ENCODE data around the gene NCDN.
"Not testable (repeated sequence)": the region's sequence is repeated elsewhere in the genome, so short reads cannot be mapped to it uniquely, and the experiment has no call there.

The NCDN gene

GRCh38 chr1:35571263-35571662, 13.7 kb downstream of the NCDN start:
- DNase-seq, result no peak

- DNase-seq, result no peak
Measured at GRCh38 chr1:35572296-35572695, 14.7 kb downstream of the NCDN start.

GRCh38 chr1:35573198-35574124, 15.9 kb downstream of the NCDN start, which contains the start of gene TFAP2E:
Gene TFAP2E (plus strand): TSS chr1:35573314. CDS start chr1:35573578, 264 bp downstream.
- DNase-seq, result no peak

GRCh38 chr1:35574125-35574654, 16.6 kb downstream of the NCDN start:
- no peak for DNase-seq

- DNase-seq, result no peak
Measured at GRCh38 chr1:35574655-35575415, 17.2 kb downstream of the NCDN start.

DNA sequence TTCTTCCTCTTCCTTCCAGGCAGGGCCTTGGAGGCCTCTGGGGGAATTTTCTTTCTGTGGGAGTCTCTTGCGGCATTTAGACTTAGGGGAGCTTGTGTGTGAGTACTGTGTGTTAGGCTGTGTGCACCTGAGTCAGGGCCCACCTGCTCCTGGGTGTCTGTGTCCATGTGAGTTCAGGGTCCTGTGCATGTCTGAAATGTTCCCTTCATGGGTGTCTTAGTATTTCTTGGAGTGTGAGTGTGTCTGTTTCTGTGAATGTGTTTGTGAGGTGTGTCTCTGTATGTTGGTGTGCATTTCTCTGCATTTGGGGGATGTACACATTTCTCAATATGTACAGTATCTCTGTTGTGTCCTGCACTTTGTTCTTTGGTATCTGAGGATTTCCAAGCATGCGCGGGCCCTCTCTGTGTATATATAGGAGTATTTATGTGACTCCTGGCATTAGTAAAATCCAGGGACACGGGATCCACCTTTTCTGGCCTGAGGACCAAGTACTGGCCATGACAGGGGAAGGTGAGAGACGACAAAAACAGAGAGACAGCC, 17.9 kb downstream of the NCDN start:
- no peak for DNase-seq

DNA sequence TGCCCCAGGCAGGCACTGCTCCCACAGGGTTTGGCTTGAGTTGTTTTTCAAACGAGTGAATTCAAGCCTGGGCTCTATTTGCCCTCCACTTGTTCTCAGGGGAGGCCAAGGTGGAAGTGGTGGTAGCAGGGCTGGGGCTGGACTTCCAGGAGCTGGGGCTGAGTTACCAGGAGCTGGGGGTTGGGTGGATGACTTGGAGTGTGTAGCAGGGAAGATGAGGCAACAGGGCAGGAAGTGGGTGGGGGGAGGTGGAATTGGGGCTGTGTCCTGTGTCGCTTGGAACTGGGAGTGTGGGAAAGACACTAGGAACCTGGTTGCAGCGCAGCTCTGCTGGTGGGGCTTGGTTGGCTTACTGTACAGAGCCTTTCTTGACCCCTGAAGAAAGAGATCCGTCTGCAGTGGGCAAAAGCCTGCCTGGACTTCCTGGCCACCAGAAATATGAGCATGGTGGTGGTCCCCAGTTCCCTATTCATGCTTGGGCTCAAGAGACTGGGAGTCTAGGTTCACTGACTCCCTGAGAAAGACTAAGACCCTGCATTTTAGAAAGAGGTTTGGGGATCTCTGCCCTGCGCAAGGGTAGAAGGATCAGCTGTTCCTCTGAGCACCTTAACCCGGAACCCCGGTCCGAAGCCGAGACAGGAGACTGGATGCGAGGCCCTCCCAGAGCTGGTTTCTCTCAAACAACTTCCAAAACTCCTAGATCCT, 18.6 kb downstream of the NCDN start:
- DNase-seq, result no peak

DNA sequence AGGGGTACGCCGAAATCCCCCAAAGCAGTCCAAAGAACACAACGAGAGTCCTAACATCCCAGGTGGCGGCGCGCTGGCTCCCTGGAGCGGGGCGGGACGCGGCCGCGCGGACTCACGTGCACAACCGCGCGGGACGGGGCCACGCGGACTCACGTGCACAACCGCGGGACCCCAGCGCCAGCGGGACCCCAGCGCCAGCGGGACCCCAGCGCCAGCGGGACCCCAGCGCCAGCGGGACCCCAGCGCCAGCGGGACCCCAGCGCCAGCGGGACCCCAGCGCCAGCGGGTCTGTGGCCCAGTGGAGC, 19.1 kb downstream of the NCDN start:
- DNase-seq, result not testable (repeated sequence)

DNA sequence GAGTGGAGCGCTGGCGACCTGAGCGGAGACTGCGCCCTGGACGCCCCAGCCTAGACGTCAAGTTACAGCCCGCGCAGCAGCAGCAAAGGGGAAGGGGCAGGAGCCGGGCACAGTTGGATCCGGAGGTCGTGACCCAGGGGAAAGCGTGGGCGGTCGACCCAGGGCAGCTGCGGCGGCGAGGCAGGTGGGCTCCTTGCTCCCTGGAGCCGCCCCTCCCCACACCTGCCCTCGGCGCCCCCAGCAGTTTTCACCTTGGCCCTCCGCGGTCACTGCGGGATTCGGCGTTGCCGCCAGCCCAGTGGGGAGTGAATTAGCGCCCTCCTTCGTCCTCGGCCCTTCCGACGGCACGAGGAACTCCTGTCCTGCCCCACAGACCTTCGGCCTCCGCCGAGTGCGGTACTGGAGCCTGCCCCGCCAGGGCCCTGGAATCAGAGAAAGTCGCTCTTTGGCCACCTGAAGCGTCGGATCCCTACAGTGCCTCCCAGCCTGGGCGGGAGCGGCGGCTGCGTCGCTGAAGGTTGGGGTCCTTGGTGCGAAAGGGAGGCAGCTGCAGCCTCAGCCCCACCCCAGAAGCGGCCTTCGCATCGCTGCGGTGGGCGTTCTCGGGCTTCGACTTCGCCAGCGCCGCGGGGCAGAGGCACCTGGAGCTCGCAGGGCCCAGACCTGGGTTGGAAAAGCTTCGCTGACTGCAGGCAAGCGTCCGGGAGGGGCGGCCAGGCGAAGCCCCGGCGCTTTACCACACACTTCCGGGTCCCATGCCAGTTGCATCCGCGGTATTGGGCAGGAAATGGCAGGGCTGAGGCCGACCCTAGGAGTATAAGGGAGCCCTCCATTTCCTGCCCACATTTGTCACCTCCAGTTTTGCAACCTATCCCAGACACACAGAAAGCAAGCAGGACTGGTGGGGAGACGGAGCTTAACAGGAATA, 19.7 kb downstream of the NCDN start:
- no peak for DNase-seq

- DNase-seq, result no peak
Measured at GRCh38 chr1:35580949-35581388, 23.4 kb downstream of the NCDN start.

- not testable (repeated sequence) for DNase-seq
Measured at GRCh38 chr1:35581621-35582020, 24.0 kb downstream of the NCDN start.

DNA sequence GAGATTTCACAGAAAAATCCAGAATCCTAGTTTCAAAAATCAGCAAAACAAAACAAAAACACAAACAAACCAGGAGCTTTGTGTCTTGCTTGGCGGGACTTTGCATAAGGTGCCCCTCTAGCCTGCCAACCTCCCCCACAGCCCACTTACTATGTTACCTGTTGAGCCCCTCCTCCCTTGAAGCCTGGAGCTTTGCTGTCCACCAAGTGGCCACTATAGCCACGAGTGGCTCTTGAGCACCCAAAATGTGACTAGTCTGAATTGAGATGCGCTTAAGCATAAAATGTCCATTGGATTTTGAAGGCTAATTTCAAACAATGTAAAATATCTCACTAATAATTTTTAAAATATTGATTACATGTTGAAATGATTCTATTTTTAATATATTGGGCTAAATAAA, 27.7 kb downstream of the NCDN start:
- no peak for DNase-seq

DNA sequence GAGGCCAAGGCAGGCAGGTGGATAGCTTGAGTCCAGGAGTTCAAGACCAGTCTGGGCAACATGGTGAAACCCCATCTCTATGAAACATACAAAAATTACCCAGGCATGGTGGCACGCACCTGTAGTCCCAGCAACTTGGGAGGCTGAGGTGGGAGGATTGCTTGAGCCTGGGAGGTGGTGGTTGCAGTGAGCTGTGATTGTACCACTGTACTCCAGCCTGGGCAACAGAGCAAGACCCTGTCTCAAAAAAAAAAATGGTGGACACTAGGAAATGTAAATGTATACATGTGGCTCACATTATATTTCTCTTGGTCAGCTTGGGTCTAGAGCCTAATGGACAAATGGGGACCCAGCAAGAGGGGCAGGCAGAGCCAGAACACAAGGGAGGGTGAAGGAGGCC, 28.2 kb downstream of the NCDN start:
- not testable (repeated sequence) for DNase-seq

GRCh38 chr1:35586808-35587207, 29.2 kb downstream of the NCDN start:
- DNase-seq, result no peak

DNA sequence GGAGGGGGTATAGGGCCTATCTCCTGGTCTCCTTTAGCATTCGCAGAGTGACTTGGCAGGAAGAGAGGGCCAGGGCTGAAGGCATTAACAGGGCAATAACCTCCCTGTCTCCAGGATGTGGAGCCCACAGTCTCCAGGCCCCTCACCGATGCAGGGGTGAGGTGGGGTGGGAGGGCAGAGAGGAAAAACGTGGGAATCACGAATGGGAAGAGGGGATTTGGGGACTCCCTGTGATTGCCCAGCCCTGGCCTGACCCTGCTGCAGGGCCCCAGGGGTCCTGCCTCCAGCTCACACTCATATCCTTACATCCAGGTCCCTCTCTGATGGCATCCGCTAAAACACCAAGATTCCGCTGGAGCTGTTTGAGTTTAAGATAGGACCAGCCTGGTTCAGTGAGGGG, 30.1 kb downstream of the NCDN start:
- no peak for DNase-seq

DNA sequence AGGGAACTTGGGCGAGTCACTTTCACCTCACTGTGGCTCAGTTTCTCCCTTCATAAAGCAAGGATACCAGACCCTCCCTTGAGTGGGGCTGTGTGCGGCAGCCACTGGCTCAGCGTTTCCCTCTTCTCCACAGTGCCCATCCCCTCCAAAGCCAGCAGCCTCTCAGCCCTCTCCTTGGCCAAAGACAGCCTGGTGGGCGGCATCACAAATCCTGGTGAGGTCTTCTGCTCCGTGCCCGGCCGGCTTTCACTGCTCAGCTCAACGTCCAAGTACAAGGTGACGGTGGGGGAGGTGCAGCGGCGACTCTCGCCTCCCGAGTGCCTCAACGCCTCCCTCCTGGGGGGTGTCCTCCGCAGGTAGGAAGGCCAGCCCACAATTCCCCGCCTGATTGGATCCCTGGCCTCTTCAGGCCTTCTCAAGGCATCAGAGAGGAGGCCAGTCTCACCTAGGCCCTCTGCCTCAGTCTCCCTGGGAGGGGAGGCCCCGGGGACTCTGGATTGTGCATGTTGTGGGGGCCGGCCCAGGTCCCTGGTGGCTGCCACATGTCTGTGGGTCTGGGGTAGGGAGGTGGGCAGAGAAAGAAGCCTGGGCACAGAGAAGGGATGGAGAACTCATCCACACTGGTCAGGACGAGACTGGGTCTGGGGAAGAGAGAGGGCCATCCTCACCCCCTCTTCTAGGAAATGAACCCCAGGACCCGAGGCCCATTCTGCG, 30.8 kb downstream of the NCDN start:
- DNase-seq, result no peak

GRCh38 chr1:35589516-35590427, 32.2 kb downstream of the NCDN start:
- DNase-seq, result no peak

DNA sequence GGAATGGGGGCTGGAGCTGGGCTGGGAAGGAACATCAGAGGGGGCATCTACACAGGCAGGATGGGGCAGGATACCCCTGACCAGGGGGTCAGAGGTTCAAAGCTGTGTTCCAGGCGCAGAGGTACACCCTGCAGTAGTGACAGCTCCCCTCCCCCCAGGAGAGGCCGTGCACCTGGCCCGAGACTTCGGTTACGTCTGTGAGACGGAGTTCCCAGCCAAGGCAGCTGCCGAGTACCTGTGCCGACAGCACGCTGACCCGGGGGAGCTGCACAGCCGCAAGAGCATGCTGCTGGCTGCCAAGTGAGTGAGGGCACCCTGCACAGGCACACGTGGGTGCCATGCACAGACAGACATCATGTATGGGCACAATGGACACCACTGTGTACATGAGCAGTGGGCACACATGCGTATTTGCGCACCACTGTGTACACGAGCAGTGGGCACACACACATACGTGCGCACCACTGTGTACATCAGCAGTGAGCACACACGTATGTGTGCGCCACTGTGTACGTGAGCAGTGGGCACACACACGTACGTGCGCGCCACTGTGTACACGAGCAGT, 33.0 kb downstream of the NCDN start:
- DNase-seq, result no peak

DNA sequence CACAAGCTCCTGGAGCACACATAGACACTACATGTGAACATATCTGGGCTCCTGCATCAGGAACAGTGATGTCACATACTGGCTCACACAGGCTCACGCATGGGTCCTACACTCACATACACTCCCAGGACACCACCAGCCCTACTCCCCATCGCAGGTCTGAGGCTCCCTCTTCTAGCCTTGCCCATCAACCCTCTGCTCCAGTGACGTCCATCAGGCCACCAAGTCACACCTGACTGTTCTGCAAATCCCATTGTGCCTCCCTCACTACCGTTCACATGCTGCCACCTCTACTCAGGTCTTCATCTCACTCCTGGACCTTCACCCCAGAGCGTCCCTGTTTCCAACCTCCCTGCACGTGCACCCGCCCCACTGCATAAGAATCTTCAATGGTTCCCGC, 33.6 kb downstream of the NCDN start:
- DNase-seq, result no peak
